Upper lobe of right lung (tissue), 1 donor: ENCODE measurements around the gene TFDP1. TPM values are rescaled to one million over a fixed set of nuclear protein-coding genes. Genes with fewer than 3 reads are reported as not detected.

Experiments
- ATAC-seq: fragments of 200-7000 bp; cut with Tn5 transposase; one replicate; pipeline ENCODE4 v1.9.1; 2020; ENCODE audit warnings: mild to moderate bottlenecking, moderate library complexity
- DNase-seq: peaks from one replicate; pipeline ENCODE4 v3.0.0-alpha.2; 2020
- H3K27ac ChIP-seq: fragments of 200-600 bp; one replicate; pipeline ENCODE4 v1.8.0; 2022
- H3K27me3 ChIP-seq: fragments of 200-600 bp; one replicate; pipeline ENCODE4 v1.8.0; 2022; ENCODE audit warnings: mild to moderate bottlenecking
- H3K36me3 ChIP-seq: fragments of 200-600 bp; one replicate; pipeline ENCODE4 v1.8.0; 2022
- H3K4me1 ChIP-seq: fragments of 200-600 bp; one replicate; pipeline ENCODE4 v1.8.0; 2022
- H3K4me3 ChIP-seq: fragments of 200-600 bp; one replicate; pipeline ENCODE4 v1.8.0; 2022; ENCODE audit warnings: mild to moderate bottlenecking
- H3K9me3 ChIP-seq: fragments of 200-600 bp; one replicate; pipeline ENCODE4 v1.8.0; 2022
- intact Hi-C: fragments of 100-400 bp; cut with DNase I; formaldehyde crosslinking; loops from one replicate; pipeline ENCODE4 v1.11.0; 2022
- total RNA-seq: library from RNA; stranded (reverse); fragmentation: NEBNext Ultra II Directional; extraction: Animal tissue kit (Norgen Biotek cat#: 25700); gene quantifications from one replicate; pipeline ENCODE4 v1.2.1, GENCODE V29; 2021
- TF ChIP-seq, protein P1 (sequence below): fragments of 200-600 bp; IDR thresholded peaks from one replicate; pipeline ENCODE4 v1.8.0; 2022; ENCODE audit warnings: antibody characterized with exemption
- donor health status: DM: no; HTN: yes; CAD: no; lungs with severe emphysema.

TFDP1 gene
- total RNA-seq, 1 donor from 2014 or later: 42.3 TPM

DNA sequence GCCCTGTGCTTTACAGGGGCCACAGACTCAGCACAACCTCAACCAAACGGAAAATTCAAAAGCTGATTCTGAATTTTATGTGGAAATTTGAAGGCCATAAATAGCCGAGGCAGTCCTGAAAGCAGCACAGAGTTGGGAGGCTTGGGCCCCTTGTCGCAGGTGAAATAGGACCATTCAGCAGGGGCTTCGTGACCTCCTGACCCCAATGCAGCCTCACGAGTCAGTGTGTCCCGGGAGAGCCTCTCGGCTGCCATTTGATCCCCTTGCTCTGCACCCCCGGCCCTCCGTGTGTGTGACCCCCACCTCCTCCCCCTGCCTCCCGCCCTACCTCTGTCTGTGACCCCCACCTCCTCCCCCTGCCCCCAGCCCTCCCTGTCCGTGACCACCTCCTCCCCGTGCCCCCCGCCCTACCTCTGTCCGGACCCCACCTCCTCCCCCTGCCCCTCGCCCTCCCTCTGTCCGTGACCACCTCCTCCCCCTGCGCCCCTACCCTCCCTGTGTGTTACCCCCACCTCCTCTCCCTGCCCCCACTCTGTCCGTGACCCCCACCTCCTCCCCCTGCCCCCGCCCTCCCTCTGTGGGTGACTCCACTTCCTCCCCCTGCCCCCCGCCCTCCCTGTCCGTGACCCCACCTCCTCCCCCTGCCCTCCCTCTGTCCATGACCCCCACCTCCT lies 41.7 kb upstream of the TFDP1 start:
- no peak overlapping the region for H3K4me3 ChIP-seq
- DNase-seq: no peak
- no peak for ATAC-seq
- H3K4me1 ChIP-seq: peaks cover 14% of the 10 kb centered on the region
- H3K9me3 ChIP-seq: no peaks in the 10 kb centered on the region
- H3K27ac ChIP-seq: no peak overlapping the region
- TF ChIP-seq, protein P1, sequence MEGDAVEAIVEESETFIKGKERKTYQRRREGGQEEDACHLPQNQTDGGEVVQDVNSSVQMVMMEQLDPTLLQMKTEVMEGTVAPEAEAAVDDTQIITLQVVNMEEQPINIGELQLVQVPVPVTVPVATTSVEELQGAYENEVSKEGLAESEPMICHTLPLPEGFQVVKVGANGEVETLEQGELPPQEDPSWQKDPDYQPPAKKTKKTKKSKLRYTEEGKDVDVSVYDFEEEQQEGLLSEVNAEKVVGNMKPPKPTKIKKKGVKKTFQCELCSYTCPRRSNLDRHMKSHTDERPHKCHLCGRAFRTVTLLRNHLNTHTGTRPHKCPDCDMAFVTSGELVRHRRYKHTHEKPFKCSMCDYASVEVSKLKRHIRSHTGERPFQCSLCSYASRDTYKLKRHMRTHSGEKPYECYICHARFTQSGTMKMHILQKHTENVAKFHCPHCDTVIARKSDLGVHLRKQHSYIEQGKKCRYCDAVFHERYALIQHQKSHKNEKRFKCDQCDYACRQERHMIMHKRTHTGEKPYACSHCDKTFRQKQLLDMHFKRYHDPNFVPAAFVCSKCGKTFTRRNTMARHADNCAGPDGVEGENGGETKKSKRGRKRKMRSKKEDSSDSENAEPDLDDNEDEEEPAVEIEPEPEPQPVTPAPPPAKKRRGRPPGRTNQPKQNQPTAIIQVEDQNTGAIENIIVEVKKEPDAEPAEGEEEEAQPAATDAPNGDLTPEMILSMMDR: no peak
- H3K27me3 ChIP-seq: no peaks in the 10 kb centered on the region
- peaks cover 6% of the 10 kb centered on the region for H3K36me3 ChIP-seq
- intact Hi-C loops: no loop called here

DNA sequence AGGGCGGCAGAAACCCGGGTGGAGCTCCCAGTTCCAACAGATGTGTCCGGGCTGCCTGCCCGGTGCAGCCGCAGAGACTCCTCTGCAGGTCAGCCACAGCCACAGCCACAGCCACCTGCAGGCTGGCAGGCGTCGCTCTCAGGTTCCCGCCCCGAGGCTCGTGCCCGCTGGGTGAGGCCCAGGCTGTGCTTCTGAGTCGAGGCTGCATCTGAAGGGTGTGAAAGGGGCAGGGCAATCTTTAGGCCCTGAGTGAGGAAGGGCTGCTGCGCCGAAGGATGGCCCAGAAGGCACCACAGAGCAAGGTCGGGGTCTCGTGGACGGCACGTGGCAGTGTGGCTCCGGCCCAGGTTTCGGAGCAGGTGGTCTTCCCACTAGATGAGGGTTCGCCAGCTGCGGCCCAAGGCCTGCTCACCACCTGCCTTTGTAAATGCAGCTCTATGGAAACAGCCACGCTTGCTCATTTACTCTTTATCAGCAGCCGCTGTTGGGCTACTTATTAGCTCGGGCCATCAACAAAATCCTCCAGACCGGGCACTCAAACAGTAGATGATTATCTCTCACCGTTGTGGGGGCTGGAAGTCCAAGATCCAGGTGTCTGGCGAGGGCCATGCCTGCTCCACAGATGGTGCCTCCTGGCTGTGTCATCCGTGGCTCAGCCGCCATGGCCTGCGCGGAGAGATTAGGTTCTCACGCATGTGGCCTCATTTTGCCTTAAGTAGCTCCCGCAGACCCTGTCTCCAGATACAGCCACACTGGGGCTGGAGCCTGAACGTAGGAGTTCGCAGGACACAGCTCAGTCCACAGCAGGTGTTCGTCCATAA lies 40.3 kb upstream of the TFDP1 start:
- no peaks in the 10 kb centered on the region for H3K27me3 ChIP-seq
- TF ChIP-seq, protein P1: no peak
- peaks cover 8% of the 10 kb centered on the region for H3K36me3 ChIP-seq
- H3K27ac ChIP-seq: no peak overlapping the region
- ATAC-seq: no peak
- H3K4me1 ChIP-seq: peaks cover 14% of the 10 kb centered on the region
- intact Hi-C loops: no loop called here
- H3K9me3 ChIP-seq: no peaks in the 10 kb centered on the region
- H3K4me3 ChIP-seq: no peak overlapping the region
- peak; percentile 46 for DNase-seq

DNA sequence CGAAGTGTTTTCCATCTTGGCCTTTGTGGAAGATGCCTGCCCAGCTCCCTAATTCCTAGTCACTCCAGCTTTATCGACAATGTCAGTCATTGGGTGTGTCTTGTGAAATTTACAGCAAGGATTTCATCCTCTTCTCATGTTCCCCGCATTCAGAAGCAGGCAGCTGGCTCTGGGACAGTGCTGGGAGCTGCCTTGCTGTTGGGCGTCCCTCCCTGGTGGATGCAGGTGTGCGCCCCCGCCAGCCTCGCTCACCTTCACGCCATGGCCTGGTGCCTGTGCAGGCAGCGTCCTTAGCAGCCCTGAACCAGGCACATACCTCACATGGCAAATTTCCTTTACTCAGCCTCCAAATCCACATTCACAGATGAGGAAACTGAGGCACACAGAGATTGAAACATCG lies 39.7 kb upstream of the TFDP1 start:
- DNase-seq: peak; percentile 35
- intact Hi-C loops: no loop called here
- H3K4me3 ChIP-seq: no peak overlapping the region
- no peaks in the 10 kb centered on the region for H3K9me3 ChIP-seq
- H3K27me3 ChIP-seq: no peaks in the 10 kb centered on the region
- H3K27ac ChIP-seq: no peak overlapping the region
- peaks cover 14% of the 10 kb centered on the region for H3K4me1 ChIP-seq
- H3K36me3 ChIP-seq: peaks cover 14% of the 10 kb centered on the region
- TF ChIP-seq, protein P1: no peak
- no peak for ATAC-seq

DNA sequence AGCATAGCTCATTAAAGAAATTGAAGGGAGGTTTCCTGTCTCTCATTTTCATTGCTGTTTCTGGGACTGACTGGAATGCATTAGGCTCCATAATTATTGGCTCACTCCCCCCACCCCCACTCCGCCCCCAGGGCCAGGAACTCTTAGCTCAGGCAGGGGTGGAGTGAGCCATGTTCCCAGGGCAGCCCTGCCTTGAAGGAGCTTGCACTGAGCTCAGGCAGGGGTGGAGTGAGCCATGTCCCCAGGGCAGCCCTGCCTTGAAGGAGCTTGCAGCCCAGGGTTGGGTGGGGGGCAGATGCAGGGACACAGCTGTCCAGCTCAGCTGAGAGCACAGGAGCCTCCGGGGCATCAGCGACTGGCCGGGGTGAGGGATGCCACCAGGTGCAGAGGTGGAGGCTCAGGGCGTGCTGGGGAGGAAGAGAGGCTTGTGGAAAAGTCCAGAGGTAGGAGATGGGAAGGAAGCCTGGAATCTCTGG lies 39.1 kb upstream of the TFDP1 start:
- DNase-seq: peak; percentile 54
- peaks cover 14% of the 10 kb centered on the region for H3K4me1 ChIP-seq
- TF ChIP-seq, protein P1: no peak
- H3K27me3 ChIP-seq: no peaks in the 10 kb centered on the region
- peak; percentile 15 for ATAC-seq
- H3K9me3 ChIP-seq: no peaks in the 10 kb centered on the region
- H3K27ac ChIP-seq: no peak overlapping the region
- peaks cover 20% of the 10 kb centered on the region for H3K36me3 ChIP-seq
- H3K4me3 ChIP-seq: no peak overlapping the region
- intact Hi-C loops: no loop called here

DNA sequence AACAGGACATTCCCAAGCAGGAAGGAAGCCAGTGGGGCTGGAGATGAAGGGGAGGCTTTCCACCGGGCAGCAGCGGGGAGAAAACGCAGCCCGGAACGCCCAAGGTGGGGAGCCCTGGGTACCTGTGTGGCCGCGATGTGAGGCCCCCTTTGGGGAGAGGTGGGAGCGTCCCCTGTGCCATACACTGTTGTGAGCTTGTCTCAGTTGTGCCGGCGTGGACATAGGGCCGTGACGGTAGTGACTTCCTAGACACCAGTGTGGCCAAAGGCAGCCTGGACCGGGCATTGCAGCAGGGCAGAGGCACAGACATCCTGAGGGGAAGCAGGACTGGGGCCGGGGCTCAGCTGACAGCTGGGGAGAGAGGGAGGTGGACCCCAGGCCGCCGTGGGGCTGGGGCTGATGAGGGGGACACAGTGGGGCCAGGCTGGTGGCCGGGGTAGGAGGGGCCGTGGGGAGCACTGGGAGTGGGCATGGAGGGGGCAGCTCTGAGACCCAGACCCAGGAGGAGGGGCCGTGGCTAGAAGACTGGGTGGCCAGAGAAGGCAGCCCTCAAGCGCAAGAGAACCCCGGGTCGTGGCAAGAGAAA lies 38.5 kb upstream of the TFDP1 start:
- intact Hi-C loops: no loop called here
- peaks cover 14% of the 10 kb centered on the region for H3K4me1 ChIP-seq
- DNase-seq (peak; percentile 63), ATAC-seq (peak; percentile 23)
- H3K27me3 ChIP-seq: no peaks in the 10 kb centered on the region
- no peaks in the 10 kb centered on the region for H3K9me3 ChIP-seq
- H3K27ac ChIP-seq: peak overlapping the region; percentile 18
- H3K4me3 ChIP-seq: no peak overlapping the region
- peaks cover 26% of the 10 kb centered on the region for H3K36me3 ChIP-seq
- TF ChIP-seq, protein P1: no peak
